ENCODE measurements around the gene MATN4.

The MATN4 gene

DNA sequence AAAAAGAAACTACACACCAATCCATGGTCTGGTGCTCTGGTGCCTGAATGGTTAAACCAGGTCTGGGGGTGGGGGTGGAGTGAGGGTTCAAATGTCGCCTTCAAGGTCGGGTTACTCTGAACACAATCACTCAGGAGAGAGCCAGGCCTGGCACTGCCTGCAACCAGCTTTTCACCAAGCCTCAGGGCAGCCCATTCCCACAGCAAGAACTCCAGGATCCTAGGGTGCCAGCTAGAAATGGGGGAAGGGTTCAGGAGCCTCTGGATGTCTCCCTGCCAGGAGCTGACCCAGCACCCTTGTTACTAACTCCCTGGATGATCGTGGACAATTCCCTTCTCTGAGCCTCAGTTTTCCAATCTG, 33.5 kb upstream of the MATN4 start:
- no peak overlapping the region for H3K27ac ChIP-seq (ENCODE audit: low read length)
- peaks cover under 1% of the 10 kb centered on the region; the same call in 1 of the 2 replicates for H3K27me3 ChIP-seq (replicated peaks; ENCODE audit: insufficient read depth, low read length)
- peaks cover 4% of the 10 kb centered on the region; the same call in 1 of the 2 replicates for H3K79me2 ChIP-seq (ENCODE audit: low read length)
- no peak overlapping the region for H3K4me3 ChIP-seq (ENCODE audit: low read length)
- no peaks in the 10 kb centered on the region for H3K36me3 ChIP-seq (replicated peaks; ENCODE audit: insufficient read depth, low read length)
- TF ChIP-seq EZH2phosphoT487 (IDR thresholded peaks at IDR 0.05; ENCODE audit: low read length) (no peak), EZH2 (optimal IDR thresholded peaks at IDR 0.05; ENCODE audit: low read depth, low read length) (no peak), CTCF (IDR thresholded peaks at IDR 0.05; ENCODE audit: low read length) (no peak)
- no peak overlapping the region for H3K4me2 ChIP-seq (ENCODE audit: low read depth, low read length)
- DNase-seq = no peak
- peaks cover 28% of the 10 kb centered on the region for H3K4me1 ChIP-seq (ENCODE audit: low read length)
- H3K9me3 ChIP-seq (replicated peaks; ENCODE audit: insufficient read depth, low read length) = no peaks in the 10 kb centered on the region
- H3F3A ChIP-seq (ENCODE audit: insufficient read depth, low read length) = peaks cover 5% of the 10 kb centered on the region; the same call in 1 of the 2 replicates
- H3K9ac ChIP-seq (ENCODE audit: low read length) = no peak overlapping the region
- H2AFZ ChIP-seq (ENCODE audit: low read length) = no peak overlapping the region
- H3K9me2 ChIP-seq (replicated peaks; ENCODE audit: insufficient read depth, low read length) = no peaks in the 10 kb centered on the region
- H4K20me1 ChIP-seq (ENCODE audit: insufficient read depth, low read length) = no peaks in the 10 kb centered on the region

DNA sequence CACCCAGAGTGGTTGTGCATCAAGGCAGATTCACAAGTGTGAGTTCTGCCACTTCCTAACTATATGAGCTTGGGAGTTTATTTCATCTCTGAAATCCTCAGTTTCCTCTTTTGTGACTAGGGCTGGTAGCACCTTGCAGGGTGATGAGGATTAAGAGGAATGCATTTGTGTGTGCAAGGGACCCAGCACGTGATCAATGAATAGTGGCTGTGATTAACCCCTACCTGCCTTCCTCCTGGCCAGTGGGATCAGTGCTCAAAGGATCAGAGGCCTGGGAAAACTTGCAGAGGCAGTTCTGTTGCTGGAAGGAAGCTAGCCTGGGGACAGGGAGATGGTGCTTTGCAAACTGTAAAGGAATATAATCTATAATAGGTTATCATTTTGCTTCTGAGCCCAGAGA, 32.9 kb upstream of the MATN4 start:
- no peak overlapping the region for H3K4me2 ChIP-seq (ENCODE audit: low read depth, low read length)
- no peak overlapping the region for H3K9ac ChIP-seq (ENCODE audit: low read length)
- H3K27ac ChIP-seq (ENCODE audit: low read length) = no peak overlapping the region
- H3K4me1 ChIP-seq (ENCODE audit: low read length) = peaks cover 23% of the 10 kb centered on the region
- H3K9me2 ChIP-seq (replicated peaks; ENCODE audit: insufficient read depth, low read length) = no peaks in the 10 kb centered on the region
- TF ChIP-seq CTCF (IDR thresholded peaks at IDR 0.05; ENCODE audit: low read length) (no peak), EZH2 (optimal IDR thresholded peaks at IDR 0.05; ENCODE audit: low read depth, low read length) (no peak), EZH2phosphoT487 (IDR thresholded peaks at IDR 0.05; ENCODE audit: low read length) (no peak)
- H3K79me2 ChIP-seq (ENCODE audit: low read length) = peaks cover 4% of the 10 kb centered on the region; the same call in 1 of the 2 replicates
- no peaks in the 10 kb centered on the region for H3K36me3 ChIP-seq (replicated peaks; ENCODE audit: insufficient read depth, low read length)
- no peak for DNase-seq
- no peaks in the 10 kb centered on the region for H3K9me3 ChIP-seq (replicated peaks; ENCODE audit: insufficient read depth, low read length)
- H3K4me3 ChIP-seq (ENCODE audit: low read length) = no peak overlapping the region
- H3K27me3 ChIP-seq (replicated peaks; ENCODE audit: insufficient read depth, low read length) = no peaks in the 10 kb centered on the region
- H2AFZ ChIP-seq (ENCODE audit: low read length) = no peak overlapping the region
- no peaks in the 10 kb centered on the region for H4K20me1 ChIP-seq (ENCODE audit: insufficient read depth, low read length)
- peaks cover 5% of the 10 kb centered on the region; the same call in 1 of the 2 replicates for H3F3A ChIP-seq (ENCODE audit: insufficient read depth, low read length)

DNA sequence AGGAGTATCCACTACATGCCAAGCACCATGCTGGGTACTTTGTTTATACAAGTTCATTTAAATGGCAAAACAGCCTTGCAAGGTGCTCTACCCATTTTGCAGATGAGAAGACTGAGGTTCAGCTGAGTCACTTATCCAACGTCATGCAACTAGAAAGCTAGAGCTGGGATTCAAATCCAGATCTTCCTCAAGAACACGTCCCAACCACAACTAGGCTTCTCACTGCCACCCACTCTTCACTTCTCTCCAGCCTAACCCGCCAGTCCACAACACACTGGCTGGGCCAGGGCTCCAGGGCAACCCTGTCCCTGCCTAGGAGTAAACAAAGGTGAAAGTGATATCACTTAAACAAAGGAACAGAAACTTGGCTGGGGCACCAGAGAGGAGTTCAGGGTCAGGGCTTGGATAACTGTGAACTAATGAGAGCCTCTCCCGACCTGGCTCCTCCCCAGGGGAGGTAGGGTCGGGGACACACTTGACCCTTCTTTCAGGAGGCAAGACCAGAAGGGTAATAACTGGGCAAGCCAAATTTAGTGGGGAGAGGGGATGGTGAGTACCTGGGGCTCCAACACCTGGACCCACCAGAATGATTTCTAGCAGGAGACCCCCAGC, 32.2 kb upstream of the MATN4 start:
- Histone ChIP-seq H3K27ac (ENCODE audit: low read length) (no peak overlapping the region), H3K36me3 (replicated peaks; ENCODE audit: insufficient read depth, low read length) (no peaks in the 10 kb centered on the region), H3K27me3 (replicated peaks; ENCODE audit: insufficient read depth, low read length) (no peaks in the 10 kb centered on the region), H3K9ac (ENCODE audit: low read length) (no peak overlapping the region), H4K20me1 (ENCODE audit: insufficient read depth, low read length) (no peaks in the 10 kb centered on the region), H3F3A (ENCODE audit: insufficient read depth, low read length) (peaks cover 5% of the 10 kb centered on the region; the same call in 1 of the 2 replicates), H3K9me2 (replicated peaks; ENCODE audit: insufficient read depth, low read length) (no peaks in the 10 kb centered on the region), H2AFZ (ENCODE audit: low read length) (no peak overlapping the region), H3K4me3 (ENCODE audit: low read length) (no peak overlapping the region), H3K4me1 (ENCODE audit: low read length) (peaks cover 21% of the 10 kb centered on the region), H3K4me2 (ENCODE audit: low read depth, low read length) (peak overlapping the region; percentile 18; the same call in 1 of the 2 replicates), H3K79me2 (ENCODE audit: low read length) (peaks cover 4% of the 10 kb centered on the region; the same call in 1 of the 2 replicates), H3K9me3 (replicated peaks; ENCODE audit: insufficient read depth, low read length) (no peaks in the 10 kb centered on the region)
- peak; percentile 39 for DNase-seq
- no peak for TF ChIP-seq EZH2 (optimal IDR thresholded peaks at IDR 0.05; ENCODE audit: low read depth, low read length)
- TF ChIP-seq CTCF (IDR thresholded peaks at IDR 0.05; ENCODE audit: low read length) = no peak
- no peak for TF ChIP-seq EZH2phosphoT487 (IDR thresholded peaks at IDR 0.05; ENCODE audit: low read length)

Measured in MM.1S (cell line).